ENCODE measurements around the gene ICAM1. TPM values are rescaled to one million over a fixed set of nuclear protein-coding genes. Genes with fewer than 3 reads are reported as not detected.
A peak's percentile ranks its signal among the peaks of the same experiment; 100 is the strongest.

The ICAM1 gene
- polyA plus RNA-seq, 2 of the 4 experiments (the other 2 are of a cell fraction), result 1.2 to 1.4 TPM

DNA sequence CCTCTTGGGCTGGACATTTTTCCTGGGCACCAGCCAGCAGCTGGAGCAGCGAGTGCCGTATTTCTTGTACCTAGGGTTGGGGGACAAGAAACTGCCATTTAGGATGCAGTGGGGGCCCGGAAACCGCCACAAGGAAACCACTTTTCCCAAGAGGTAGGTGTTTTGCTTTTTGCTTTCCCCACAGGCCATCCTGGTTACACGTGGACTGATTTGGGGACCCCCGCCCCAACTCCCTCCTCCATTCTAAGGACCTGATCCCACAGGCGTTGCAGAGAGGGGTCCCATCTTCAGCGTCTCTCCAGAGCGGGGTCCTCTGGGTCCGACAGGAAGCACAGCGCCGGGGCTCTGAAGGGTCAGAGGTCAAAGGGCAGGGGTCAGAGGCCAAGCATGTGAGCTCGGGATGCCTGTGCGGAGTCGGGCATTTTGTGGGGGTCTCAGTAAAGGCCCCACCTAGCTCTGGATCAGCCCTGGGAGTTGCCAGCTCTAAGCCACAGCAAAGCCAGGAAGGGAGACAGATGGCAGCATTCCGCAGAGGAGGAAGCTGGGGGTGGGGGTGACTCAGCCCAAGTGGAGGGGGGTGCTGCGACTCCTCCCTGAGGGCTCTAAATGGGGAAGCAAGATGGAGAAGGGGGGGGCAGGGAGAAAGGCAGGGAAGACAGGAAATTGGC, 34.4 kb downstream of the ICAM1 start (continued):
- TF ChIP-seq, protein P1, sequence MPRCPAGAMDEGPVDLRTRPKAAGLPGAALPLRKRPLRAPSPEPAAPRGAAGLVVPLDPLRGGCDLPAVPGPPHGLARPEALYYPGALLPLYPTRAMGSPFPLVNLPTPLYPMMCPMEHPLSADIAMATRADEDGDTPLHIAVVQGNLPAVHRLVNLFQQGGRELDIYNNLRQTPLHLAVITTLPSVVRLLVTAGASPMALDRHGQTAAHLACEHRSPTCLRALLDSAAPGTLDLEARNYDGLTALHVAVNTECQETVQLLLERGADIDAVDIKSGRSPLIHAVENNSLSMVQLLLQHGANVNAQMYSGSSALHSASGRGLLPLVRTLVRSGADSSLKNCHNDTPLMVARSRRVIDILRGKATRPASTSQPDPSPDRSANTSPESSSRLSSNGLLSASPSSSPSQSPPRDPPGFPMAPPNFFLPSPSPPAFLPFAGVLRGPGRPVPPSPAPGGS (IDR thresholded peaks at IDR 0.05), result no peak
- TF ChIP-seq KDM1A (IDR thresholded peaks at IDR 0.05; ENCODE audit: low read depth) (no peak), ZNF302 (CRISPR knock-in tag; IDR thresholded peaks at IDR 0.05) (no peak), JUN (IDR thresholded peaks at IDR 0.05) (no peak)

DNA sequence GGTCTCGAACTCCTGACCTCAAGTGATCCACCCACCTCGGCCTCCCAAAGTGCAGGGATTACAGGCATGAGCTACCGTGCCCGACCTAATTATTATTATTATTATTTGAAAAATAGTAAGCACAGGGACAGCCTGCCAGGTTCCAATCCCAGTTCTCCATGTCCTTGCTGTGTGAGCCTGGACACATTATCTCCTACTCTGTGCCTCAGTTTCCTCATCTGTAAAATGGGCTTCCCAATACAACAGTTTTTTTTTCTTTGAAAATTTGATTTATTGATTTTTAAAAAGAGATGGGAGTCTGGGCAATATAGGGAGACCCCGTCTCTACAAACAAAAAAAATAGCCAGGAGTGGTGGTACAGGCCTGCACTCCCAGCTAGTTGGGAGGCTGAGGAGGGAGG, 35.4 kb downstream of the ICAM1 start:
- no peaks in the 10 kb centered on the region for H3K4me1 ChIP-seq
- TF ChIP-seq, protein P2, sequence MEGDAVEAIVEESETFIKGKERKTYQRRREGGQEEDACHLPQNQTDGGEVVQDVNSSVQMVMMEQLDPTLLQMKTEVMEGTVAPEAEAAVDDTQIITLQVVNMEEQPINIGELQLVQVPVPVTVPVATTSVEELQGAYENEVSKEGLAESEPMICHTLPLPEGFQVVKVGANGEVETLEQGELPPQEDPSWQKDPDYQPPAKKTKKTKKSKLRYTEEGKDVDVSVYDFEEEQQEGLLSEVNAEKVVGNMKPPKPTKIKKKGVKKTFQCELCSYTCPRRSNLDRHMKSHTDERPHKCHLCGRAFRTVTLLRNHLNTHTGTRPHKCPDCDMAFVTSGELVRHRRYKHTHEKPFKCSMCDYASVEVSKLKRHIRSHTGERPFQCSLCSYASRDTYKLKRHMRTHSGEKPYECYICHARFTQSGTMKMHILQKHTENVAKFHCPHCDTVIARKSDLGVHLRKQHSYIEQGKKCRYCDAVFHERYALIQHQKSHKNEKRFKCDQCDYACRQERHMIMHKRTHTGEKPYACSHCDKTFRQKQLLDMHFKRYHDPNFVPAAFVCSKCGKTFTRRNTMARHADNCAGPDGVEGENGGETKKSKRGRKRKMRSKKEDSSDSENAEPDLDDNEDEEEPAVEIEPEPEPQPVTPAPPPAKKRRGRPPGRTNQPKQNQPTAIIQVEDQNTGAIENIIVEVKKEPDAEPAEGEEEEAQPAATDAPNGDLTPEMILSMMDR (IDR thresholded peaks at IDR 0.05), result no peak
- 85% methylated on average over 5 of the region's 5 CpGs for WGBS (ENCODE audit: missing lambda C conversion rate)
- DNase-seq (ENCODE audit: low read depth in 1 of 2, low spot score in 1 of 2) (no peak), ATAC-seq (no peak), FAIRE-seq (no peak)
- CTCF ChIA-PET, result interaction anchor here (1.2 to 2.0 kb wide), 3 partner anchors 37 to 85 kb away, joined by 3 to 5 read pairs (median 3); no protein-coding TSS in a partner anchor
- H3K4me2 ChIP-seq, result no peak overlapping the region
- no peaks in the 10 kb centered on the region for H3K9me3 ChIP-seq
- POLR2A ChIA-PET, result no interaction called here
- H3K4me3 ChIP-seq, result no peak overlapping the region
- no peak overlapping the region for H3K27ac ChIP-seq

DNA sequence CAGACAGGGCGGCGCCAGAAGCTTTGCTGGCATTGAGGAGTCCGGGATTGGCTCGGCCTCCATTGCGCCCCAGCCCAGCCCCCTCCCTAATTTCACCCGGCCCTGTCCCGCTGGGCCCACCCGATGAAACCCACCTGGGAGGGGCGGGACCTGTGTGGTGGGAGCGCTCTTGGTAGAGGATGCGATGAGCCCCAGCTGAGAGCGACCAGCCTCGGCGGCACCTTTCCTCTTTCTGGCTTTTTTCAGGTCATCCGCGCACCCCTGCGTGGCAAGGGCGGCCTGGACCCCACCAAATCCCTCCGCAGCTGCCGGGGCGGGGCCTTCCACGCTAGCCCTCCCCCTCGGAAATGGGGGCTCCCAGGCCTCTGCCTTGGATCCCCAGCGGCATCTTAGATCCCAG, 38.5 kb downstream of the ICAM1 start, which contains the start of gene ZGLP1:
Gene ZGLP1 (minus strand): TSS at position 393 of the 400 bp plus-strand sequence.
- CTCF ChIA-PET, result interaction anchor here (0.8 to 1.0 kb wide), 2 partner anchors 32 to 38 kb away, joined by 3 to 4 read pairs; partner anchors contain the start of gene ICAM1

DNA sequence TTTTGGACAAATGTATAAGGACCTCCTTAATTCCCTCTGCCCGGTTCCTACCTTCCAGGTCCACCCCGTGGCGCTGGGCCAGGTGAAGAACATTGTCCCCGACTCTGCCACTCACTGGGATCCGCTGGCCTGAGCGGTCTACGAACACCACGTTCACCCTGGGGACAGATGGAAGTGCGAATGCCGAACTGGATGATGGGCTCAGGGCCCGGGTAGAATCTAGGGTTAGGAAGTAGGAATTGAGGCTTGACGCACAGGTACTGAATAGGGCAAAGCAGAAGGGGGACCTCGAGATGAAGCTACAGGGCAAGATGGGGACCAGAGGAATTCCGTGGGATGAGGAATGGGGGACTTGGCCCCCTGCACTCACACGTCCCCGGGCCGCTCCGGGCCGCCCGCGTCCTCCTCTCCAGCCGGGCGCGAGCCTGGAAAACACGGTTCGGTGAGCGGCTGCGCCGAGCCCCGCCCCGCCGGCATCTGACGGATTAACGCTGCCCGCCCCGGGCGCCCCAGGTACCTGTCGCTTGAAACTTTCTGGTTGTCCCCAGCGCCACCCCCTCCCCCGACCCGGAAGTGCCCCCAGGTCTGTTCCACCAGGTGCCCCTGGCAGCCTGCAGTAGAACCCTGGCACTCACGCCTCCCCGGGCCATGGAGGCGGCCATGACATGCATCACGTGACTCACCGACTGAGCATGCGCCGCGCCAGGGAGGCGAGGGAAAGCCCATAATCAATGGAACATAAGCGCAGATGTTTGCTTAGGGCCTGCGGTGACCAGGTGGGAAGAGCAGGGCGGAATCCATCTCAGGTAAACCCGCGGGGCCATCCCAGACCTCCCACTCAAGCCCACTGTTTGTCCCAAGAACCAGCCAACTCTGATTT, 44.7 kb downstream of the ICAM1 start, which contains the start of gene FDX2:
Gene FDX2 (minus strand): TSS at position 681 of the 880 bp plus-strand sequence. CDS start 19 bp downstream, at position 662.
- peak within 1 kb of the TSS; percentile 82 for H3K4me2 ChIP-seq
- ATAC-seq, result peak; percentile 84 to 90
- peaks cover 12% of the 10 kb centered on the region for H3K4me1 ChIP-seq
- POLR2A ChIA-PET, result interaction anchor here (0.5 to 1.0 kb wide), 2 partner anchors 15 to 18 kb away, joined by 3 to 7 read pairs; partner anchors contain the start of gene RAVER1
- H3K4me3 ChIP-seq, result peak within 1 kb of the TSS; percentile 73
- CTCF ChIA-PET, result interaction anchor here (0.5 to 1.3 kb wide), 2 partner anchors 8 to 73 kb away, joined by 3 to 5 read pairs; no protein-coding TSS in a partner anchor
- H3K9me3 ChIP-seq, result no peaks in the 10 kb centered on the region
- no peak for FAIRE-seq
- peak; percentile 64 to 76 for DNase-seq (ENCODE audit: low read depth in 1 of 2, low spot score in 1 of 2)
- 4% methylated on average over 26 of the region's 55 CpGs for WGBS (ENCODE audit: missing lambda C conversion rate)
- H3K27ac ChIP-seq, result peak within 1 kb of the TSS; percentile 87 to 95
- no peak for TF ChIP-seq FOSL2 (IDR thresholded peaks at IDR 0.05)
- TF ChIP-seq FOSL2 (CRISPR knock-in tag; IDR thresholded peaks at IDR 0.05), result peak; percentile 64
- no peak for TF ChIP-seq ESRRA (IDR thresholded peaks at IDR 0.05; ENCODE audit: borderline replicate concordance, low read length)
- no peak for TF ChIP-seq RAD21 (conservative IDR thresholded peaks at IDR 0.05 in 1 of 2, IDR thresholded peaks at IDR 0.05 in 1 of 2)
- TF ChIP-seq BHLHE40 (IDR thresholded peaks at IDR 0.05; ENCODE audit: low read depth, low read length), result peak; percentile 35; the same call in 1 of the 2 replicates
- TF ChIP-seq PHF8 (IDR thresholded peaks at IDR 0.05; ENCODE audit: borderline replicate concordance, low read depth), result peak; percentile 41; the same call in 1 of the 2 replicates
- TF ChIP-seq SREBF2 (IDR thresholded peaks at IDR 0.05), result no peak
- TF ChIP-seq POLR2A (IDR thresholded peaks at IDR 0.05; ENCODE audit: low read length), result peak; percentile 73
- TF ChIP-seq POLR2AphosphoS2 (conservative IDR thresholded peaks at IDR 0.05; ENCODE audit: low read length), result peak; percentile 93
- no peak for TF ChIP-seq TFCP2L1 (CRISPR knock-in tag; IDR thresholded peaks at IDR 0.05)
- TF ChIP-seq, protein P1 (IDR thresholded peaks at IDR 0.05), result 0 out of 3 replicates have a peak, but pooled peaks have one; percentile 57
- peak in 1 of 2 experiments; percentile 78; a peak in 3 of 5 replicates for TF ChIP-seq JUN (IDR thresholded peaks at IDR 0.05)
- TF ChIP-seq ZFP36 (IDR thresholded peaks at IDR 0.05; ENCODE audit: borderline replicate concordance, partially characterized antibody), result no peak
- TF ChIP-seq NFE2L2 (conservative IDR thresholded peaks at IDR 0.05; ENCODE audit: low read length), result no peak
- TF ChIP-seq, protein P3, sequence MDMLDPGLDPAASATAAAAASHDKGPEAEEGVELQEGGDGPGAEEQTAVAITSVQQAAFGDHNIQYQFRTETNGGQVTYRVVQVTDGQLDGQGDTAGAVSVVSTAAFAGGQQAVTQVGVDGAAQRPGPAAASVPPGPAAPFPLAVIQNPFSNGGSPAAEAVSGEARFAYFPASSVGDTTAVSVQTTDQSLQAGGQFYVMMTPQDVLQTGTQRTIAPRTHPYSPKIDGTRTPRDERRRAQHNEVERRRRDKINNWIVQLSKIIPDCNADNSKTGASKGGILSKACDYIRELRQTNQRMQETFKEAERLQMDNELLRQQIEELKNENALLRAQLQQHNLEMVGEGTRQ (IDR thresholded peaks at IDR 0.05), result peak; percentile 94

More for the DNA sequence above, 38.5 kb downstream of the ICAM1 start, which contains the start of gene ZGLP1:
- Histone ChIP-seq H3K4me1 (no peaks in the 10 kb centered on the region), H3K4me2 (no peak within 1 kb of the TSS), H3K9me3 (no peaks in the 10 kb centered on the region), H3K27ac (no peak within 1 kb of the TSS), H3K4me3 (no peak within 1 kb of the TSS)
- ATAC-seq (no peak), FAIRE-seq (no peak), DNase-seq (ENCODE audit: low read depth in 1 of 2, low spot score in 1 of 2) (no peak)
- POLR2A ChIA-PET, result no interaction called here
- TF ChIP-seq MYC (IDR thresholded peaks at IDR 0.05; ENCODE audit: borderline replicate concordance, low read length) (no peak), ZC3H11A (IDR thresholded peaks at IDR 0.05) (no peak), TP53 (CRISPR knock-in tag; IDR thresholded peaks at IDR 0.05) (no peak), HOXB5 (CRISPR knock-in tag; IDR thresholded peaks at IDR 0.05) (no peak), EHMT2 (IDR thresholded peaks at IDR 0.05; ENCODE audit: low read depth) (no peak), ZFP36 (IDR thresholded peaks at IDR 0.05; ENCODE audit: borderline replicate concordance, partially characterized antibody) (no peak), HDAC2 (IDR thresholded peaks at IDR 0.05) (no peak), HOXA7 (CRISPR knock-in tag; IDR thresholded peaks at IDR 0.05) (no peak), TFCP2L1 (CRISPR knock-in tag; IDR thresholded peaks at IDR 0.05) (no peak), NFE2L2 (conservative IDR thresholded peaks at IDR 0.05; ENCODE audit: low read length) (no peak), EP300 (IDR thresholded peaks at IDR 0.05) (no peak)
- TF ChIP-seq, protein P4, sequence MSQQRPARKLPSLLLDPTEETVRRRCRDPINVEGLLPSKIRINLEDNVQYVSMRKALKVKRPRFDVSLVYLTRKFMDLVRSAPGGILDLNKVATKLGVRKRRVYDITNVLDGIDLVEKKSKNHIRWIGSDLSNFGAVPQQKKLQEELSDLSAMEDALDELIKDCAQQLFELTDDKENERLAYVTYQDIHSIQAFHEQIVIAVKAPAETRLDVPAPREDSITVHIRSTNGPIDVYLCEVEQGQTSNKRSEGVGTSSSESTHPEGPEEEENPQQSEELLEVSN (IDR thresholded peaks at IDR 0.05; ENCODE audit: borderline replicate concordance, low read depth), result no peak
- 88% methylated on average over 8 of the region's 24 CpGs for WGBS (ENCODE audit: missing lambda C conversion rate)
